Fibroblast of pulmonary artery (primary cell): Measurements from ENCODE around the gene TMEM256.

Experiments
- DNase-seq: peaks from one replicate; pipeline ENCODE4 v3.0.0-alpha.2; 2010; ENCODE audit warnings: low read depth
- H3K4me3 ChIP-seq: replicated peaks from 2 replicates; pipeline ENCODE4 v1.5.1; 2011; ENCODE audit warnings: low read depth, mild to moderate bottlenecking, control low read depth, low read length, moderate library complexity
- CTCF ChIP-seq: IDR thresholded peaks from 2 replicates; pipeline ENCODE4 v1.5.1; 2011; ENCODE audit warnings: mild to moderate bottlenecking, control low read depth, low read length, inconsistent platforms; ENCODE audit errors: missing control alignments

Gene TMEM256

GRCh38 chr17:7423679-7424078, 19.8 kb upstream of the TMEM256 start:
- no peak overlapping the region for H3K4me3 ChIP-seq
- DNase-seq = no peak
- TF ChIP-seq CTCF = no peak

GRCh38 chr17:7421186-7421585, 17.3 kb upstream of the TMEM256 start:
- no peak for DNase-seq
- no peak for TF ChIP-seq CTCF
- H3K4me3 ChIP-seq = no peak overlapping the region

- TF ChIP-seq CTCF = no peak
- H3K4me3 ChIP-seq = no peak within 1 kb of the TSS
These were observed 16.1 kb upstream of the TMEM256 start, which contains the start of gene SPEM1 for GRCh38 chr17:7419819-7420610. Gene SPEM1, plus strand, starts transcription at chr17:7420324. Its CDS starts 61 bp downstream, at chr17:7420385.

GRCh38 chr17:7418472-7419152, 14.7 kb upstream of the TMEM256 start:
- no peak for TF ChIP-seq CTCF
- H3K4me3 ChIP-seq = no peak overlapping the region
- no peak for DNase-seq

More at GRCh38 chr17:7419819-7420610, 16.1 kb upstream of the TMEM256 start, which contains the start of gene SPEM1:
- no peak for DNase-seq

- TF ChIP-seq CTCF = no peak
- DNase-seq = no peak
- H3K4me3 ChIP-seq = no peak overlapping the region
These were observed 13.3 kb upstream of the TMEM256 start for GRCh38 chr17:7417056-7417655.

- no peak for DNase-seq
- TF ChIP-seq CTCF = no peak
- H3K4me3 ChIP-seq = no peak overlapping the region
These were observed 12.4 kb upstream of the TMEM256 start for GRCh38 chr17:7416323-7416722.
